Stimulated activated naive B cell treated with anti-CD40 and anti-IgM and Interleukin-4, amounts not matched to agents 10 μg/mL and 1 μg/mL and 100 μg/mL, for 72 hours (primary cell): Measurements from ENCODE around the gene ETS2.
A peak's percentile ranks its signal among the peaks of the same experiment; 100 is the strongest.
"Not testable (repeated sequence)": the region's sequence is repeated elsewhere in the genome, so short reads cannot be mapped to it uniquely, and the experiment has no call there.

Experiments
- ATAC-seq, 2 donors: fragments of 150-1000 bp; cut with Tn5 transposase; replicated peaks; 2 replicates each; pipeline ENCODE4 v1.10.0; 2021; ENCODE audit warnings: moderate library complexity in 1 of 2
- DNase-seq: peaks from one replicate; pipeline ENCODE4 v3.0.0; 2021
- H3K27ac Mint-ChIP-seq: one replicate; pipeline ENCODE4 v1.8.0; 2022; ENCODE audit warnings: mild to moderate bottlenecking, mixed read lengths
- H3K27me3 Mint-ChIP-seq, 2 donors: one replicate each; pipeline ENCODE4 v1.8.0; 2022; ENCODE audit warnings: mixed read lengths in 2 of 2
- H3K36me3 Mint-ChIP-seq, 2 donors: one replicate each; pipeline ENCODE4 v1.8.0; 2022; ENCODE audit warnings: mixed read lengths in 2 of 2, mild to moderate bottlenecking in 1 of 2
- H3K4me1 Mint-ChIP-seq, 2 donors: one replicate each; pipeline ENCODE4 v1.8.0; 2022; ENCODE audit warnings: mixed read lengths in 2 of 2, mild to moderate bottlenecking in 1 of 2
- H3K4me3 Mint-ChIP-seq, 2 donors: one replicate each; pipeline ENCODE4 v1.8.0; 2022; ENCODE audit warnings: mild to moderate bottlenecking in 2 of 2, mixed read lengths in 2 of 2, moderate library complexity in 1 of 2
- H3K9me3 Mint-ChIP-seq, 2 donors: one replicate each; pipeline ENCODE4 v1.8.0; 2022; ENCODE audit warnings: mixed read lengths in 2 of 2, mild to moderate bottlenecking in 1 of 2

The ETS2 gene

DNA sequence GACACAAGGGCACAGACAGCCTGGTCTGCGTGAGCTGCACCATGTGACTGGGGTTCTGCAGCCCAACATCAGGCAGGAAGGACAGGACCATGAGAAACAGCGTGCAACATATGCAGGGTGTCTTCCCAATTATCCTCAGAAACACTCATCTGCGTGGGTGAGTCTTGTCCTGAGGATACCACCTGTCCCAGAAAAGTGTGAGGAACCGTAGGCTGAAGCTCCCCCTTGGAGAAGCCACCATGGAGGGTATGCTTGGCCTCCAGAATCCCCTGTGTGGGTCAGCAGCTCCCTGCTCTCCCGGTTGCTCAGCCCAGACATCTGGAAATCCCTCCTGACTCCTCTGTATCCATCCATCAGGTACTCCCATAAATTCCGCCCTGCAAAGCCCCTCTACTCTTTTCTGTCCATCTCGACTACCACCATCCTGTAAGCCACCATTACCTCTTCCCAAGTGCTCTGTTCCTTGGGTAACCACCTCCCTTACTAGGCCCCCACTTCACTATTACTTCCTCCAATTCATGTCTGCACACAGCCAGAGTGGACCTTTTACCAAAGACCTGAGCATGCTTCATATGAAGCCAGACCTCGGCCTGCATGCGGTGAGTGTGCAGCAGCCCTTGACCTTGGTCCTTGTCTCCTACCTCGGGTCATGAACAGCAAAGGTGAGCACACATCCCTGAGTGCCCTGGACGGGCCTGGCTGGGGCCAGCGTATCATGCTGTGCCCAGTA, 33.0 kb downstream of the ETS2 start:
- H3K36me3 Mint-ChIP-seq: no peaks in the 10 kb centered on the region
- H3K4me3 Mint-ChIP-seq: no peak overlapping the region
- H3K27ac Mint-ChIP-seq: no peak overlapping the region
- H3K4me1 Mint-ChIP-seq: peaks cover 2 to 6% of the 10 kb centered on the region in 2 donors
- ATAC-seq: no peak
- no peak for DNase-seq
- H3K27me3 Mint-ChIP-seq: peaks cover 49 to 55% of the 10 kb centered on the region in 2 donors
- peaks cover 0 to 4% of the 10 kb centered on the region in 2 donors for H3K9me3 Mint-ChIP-seq

DNA sequence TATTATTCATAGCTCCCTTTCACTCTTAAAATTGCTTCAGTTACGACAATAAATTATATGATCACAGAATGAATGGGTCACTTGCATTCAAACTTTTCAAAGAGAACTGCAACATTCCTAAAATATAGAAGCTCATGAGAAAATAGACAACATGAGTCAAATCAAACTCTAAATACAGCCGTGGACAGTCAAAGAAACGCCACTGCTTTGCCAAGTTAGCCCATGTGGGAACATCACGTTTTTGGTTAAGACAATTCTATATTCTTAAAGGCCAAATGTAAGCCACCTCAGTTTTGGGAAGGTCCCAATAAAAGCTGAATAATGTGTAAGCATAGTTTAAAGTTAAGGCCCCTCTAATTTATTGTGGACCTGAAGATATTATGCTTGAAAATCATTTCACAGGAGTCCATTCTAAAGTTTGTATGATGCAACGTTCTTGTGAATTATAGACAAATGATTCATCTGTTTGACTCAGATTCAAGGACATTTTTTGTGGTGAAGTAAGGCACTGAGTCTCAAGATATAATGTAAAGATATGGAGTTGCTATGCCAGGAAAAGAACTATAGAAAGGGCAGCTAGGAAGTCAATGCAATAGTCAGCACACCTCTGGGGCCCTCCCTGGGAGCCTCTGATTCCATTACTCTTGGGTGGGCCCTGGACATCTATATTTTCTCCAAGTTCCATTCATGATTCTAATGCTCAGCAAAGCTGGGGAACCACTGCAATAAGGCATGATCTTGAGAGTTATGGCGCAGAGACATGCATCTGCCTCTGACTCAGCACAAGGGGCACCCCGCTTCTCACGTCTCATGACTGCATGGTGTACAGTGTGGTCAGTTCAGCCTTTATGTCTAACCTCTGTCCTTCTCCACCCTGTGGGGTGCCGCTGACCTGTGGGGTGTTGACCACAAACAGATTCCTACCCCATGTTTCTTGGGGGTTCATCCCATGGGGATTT, 33.9 kb downstream of the ETS2 start:
- H3K9me3 Mint-ChIP-seq: peaks cover 1 to 4% of the 10 kb centered on the region in 2 donors
- ATAC-seq: no peak

DNA sequence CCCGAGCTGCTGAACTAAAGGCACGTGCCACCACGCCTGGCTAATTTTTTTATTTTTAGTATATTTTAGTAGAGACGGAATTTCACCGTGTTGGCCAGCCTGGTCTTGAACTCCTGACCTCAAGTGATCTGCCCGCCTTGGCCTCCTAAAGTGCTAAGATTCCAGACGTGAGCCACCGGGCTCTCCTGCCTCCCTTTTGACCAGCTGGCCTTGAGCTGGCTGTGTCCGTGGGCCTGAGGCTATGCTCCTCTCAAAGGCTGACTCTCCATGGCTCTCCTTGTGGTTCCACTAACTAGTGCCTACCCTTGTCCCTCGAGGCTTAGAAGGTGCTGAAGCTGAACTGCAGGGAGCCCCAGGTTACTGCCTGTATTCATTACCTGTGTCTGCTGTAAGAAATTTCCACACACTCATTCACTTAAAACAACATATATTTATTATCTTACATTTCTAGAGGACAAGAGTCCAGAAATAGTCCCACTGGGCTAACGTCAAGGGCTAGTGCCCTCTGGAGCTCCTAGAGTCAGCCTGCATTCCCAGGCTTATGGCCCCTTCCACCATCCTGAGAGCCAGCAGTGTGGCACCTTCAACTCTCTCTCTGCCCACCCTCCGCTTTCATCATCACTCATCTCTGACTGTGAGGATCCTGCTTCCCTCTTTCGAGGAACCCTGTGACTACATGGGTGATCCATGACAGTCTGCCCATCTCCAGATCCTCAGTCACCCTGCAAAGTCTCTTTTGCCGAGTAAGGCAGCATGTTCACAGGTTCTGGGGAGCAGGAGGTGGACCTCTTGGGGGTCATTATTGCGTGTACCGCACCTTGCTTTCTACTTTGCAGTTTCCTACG, 34.9 kb downstream of the ETS2 start:
- ATAC-seq (no peak), DNase-seq (no peak)
- peaks cover 32 to 40% of the 10 kb centered on the region in 2 donors for H3K27me3 Mint-ChIP-seq
- no peak overlapping the region for H3K4me3 Mint-ChIP-seq
- H3K4me1 Mint-ChIP-seq: peaks cover 5 to 13% of the 10 kb centered on the region in 2 donors
- H3K9me3 Mint-ChIP-seq: peaks cover 4 to 6% of the 10 kb centered on the region in 2 donors
- H3K36me3 Mint-ChIP-seq: peaks cover 0 to 5% of the 10 kb centered on the region in 2 donors
- no peak overlapping the region for H3K27ac Mint-ChIP-seq

More for the DNA sequence above, 33.9 kb downstream of the ETS2 start:
- peaks cover 43 to 51% of the 10 kb centered on the region in 2 donors for H3K27me3 Mint-ChIP-seq
- peaks cover 2 to 6% of the 10 kb centered on the region in 2 donors for H3K4me1 Mint-ChIP-seq
- peaks cover 0 to 2% of the 10 kb centered on the region in 2 donors for H3K36me3 Mint-ChIP-seq
- no peak overlapping the region for H3K27ac Mint-ChIP-seq
- no peak overlapping the region for H3K4me3 Mint-ChIP-seq
- DNase-seq: no peak

DNA sequence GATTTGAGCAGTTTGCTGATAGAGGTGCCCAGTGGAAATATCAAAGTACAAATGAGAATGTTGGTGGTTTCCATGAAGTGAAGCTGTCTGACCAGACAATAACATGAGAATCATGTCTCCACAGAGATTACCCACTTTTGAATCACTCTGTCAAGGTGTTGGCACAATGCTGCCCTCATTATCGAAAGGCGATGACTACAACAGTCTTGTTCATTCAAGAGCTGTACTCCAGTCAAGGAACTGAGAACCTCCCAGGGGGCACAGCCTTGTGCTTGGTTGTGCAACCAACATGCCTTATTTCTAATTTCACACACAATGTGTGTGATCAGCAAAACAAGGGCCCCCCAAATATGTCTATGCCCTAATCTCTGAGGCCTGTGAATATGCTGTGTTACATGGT, 35.7 kb downstream of the ETS2 start:
- DNase-seq: no peak
- peaks cover 5 to 13% of the 10 kb centered on the region in 2 donors for H3K4me1 Mint-ChIP-seq
- H3K36me3 Mint-ChIP-seq: peaks cover 0 to 5% of the 10 kb centered on the region in 2 donors
- no peak for ATAC-seq
- no peak overlapping the region for H3K4me3 Mint-ChIP-seq
- no peak overlapping the region for H3K27ac Mint-ChIP-seq
- peaks cover 32% of the 10 kb centered on the region in 2 donors for H3K27me3 Mint-ChIP-seq
- peaks cover 4 to 6% of the 10 kb centered on the region in 2 donors for H3K9me3 Mint-ChIP-seq

DNA sequence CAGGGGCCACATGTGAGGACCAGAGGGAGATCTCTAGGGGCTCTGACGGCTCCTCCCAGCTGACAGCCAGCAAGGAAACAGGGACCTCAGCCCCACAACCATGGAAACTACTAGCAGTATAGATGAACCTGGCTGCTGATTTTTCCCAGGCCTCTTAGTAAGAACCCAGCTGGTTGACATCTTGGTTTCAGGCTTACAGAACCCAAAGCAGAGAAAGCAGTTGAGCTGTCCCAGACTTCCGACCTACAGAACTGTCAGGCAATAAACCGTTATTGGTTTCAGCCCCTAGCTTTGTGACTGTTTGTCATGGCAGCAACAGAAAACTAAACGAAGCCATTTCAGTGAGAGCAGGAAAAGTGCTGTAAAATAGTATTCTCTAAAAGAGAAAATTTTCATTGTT, 36.4 kb downstream of the ETS2 start:
- ATAC-seq (no peak), DNase-seq (no peak)
- Mint-ChIP-seq H3K36me3 (peaks cover 0 to 5% of the 10 kb centered on the region in 2 donors), H3K4me3 (no peak overlapping the region), H3K27me3 (peaks cover 32% of the 10 kb centered on the region in 2 donors), H3K4me1 (peaks cover 5 to 13% of the 10 kb centered on the region in 2 donors), H3K9me3 (peaks cover 4 to 6% of the 10 kb centered on the region in 2 donors), H3K27ac (no peak overlapping the region)

DNA sequence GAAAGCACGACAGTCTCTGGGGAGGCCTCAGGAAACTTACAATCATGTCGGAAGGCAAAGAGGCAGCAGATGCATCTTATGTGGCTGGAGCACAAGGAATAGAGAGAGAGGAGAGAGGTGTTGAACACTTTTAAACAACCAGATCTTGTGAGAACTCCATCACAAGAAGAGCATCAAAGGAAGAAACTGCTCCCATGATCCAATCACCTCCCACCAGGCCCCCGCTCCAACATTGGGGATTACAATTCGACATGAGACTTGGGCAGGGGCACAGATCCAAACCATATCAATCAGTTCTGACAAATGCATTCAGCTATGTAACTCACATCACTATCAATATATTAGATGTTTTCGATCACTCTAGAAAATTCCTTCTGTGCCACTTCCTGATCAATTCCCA, 37.6 kb downstream of the ETS2 start:
- Mint-ChIP-seq H3K27me3 (peaks cover 25 to 32% of the 10 kb centered on the region in 2 donors), H3K4me3 (no peak overlapping the region), H3K36me3 (peaks cover 0 to 5% of the 10 kb centered on the region in 2 donors), H3K4me1 (peaks cover 5 to 13% of the 10 kb centered on the region in 2 donors), H3K27ac (no peak overlapping the region), H3K9me3 (peaks cover 4 to 6% of the 10 kb centered on the region in 2 donors)
- no peak for ATAC-seq
- no peak for DNase-seq

DNA sequence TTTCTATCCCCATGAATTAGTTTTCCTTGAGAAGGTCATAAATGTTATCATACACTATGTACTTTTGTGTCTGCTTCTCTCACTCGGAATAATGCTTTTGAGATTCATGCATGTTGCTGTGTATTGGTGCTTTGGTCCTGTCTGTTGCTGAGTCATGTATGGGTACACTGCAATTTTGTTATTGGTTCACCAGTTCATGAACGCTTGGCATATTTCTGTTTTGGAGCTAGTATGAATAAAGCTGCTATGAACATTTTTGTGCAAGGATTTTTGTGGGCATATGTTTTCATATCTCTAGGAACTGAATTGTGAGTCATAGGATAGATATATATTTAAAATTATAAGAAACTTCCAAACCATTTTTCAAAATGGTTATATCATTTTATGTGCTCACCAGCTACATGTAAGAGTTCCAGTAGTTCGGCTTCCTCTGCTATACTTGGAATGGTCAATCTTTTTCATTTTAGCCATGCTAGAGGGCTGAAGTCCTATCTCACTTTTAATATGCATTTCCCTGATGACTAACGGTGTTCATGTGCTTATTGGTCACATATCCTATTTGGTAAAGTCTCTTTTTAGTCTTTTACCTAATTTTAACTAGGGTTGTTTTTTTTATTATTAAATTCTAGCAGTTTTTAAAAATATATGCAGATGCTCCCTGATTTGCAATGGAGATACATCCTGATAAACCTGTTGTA, 38.2 kb downstream of the ETS2 start:
- Mint-ChIP-seq H3K36me3 (peaks cover 0 to 5% of the 10 kb centered on the region in 2 donors), H3K27me3 (peaks cover 26 to 32% of the 10 kb centered on the region in 2 donors), H3K27ac (no peak overlapping the region), H3K4me3 (no peak overlapping the region), H3K4me1 (peaks cover 5 to 13% of the 10 kb centered on the region in 2 donors), H3K9me3 (peaks cover 4 to 6% of the 10 kb centered on the region in 2 donors)
- ATAC-seq (no peak), DNase-seq (no peak)

DNA sequence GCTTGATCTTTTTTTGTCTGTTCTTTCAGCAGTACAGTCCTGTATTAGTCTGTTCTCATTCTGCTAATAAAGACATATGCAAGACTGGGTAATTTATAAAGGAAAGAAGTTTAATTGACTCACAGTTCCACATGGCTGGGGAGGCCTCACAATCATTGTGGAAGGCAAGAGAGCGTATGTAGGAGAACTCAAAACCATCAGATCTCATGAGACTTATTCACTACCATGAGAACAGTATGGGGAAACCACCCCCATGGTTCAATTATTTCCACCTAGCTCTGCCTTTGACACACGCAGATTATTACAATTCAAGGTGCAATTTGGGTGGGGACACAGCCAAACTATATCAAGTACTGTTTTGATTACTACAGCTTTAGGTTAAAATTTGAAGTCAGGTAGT, 39.6 kb downstream of the ETS2 start:
- H3K4me3 Mint-ChIP-seq, H3K36me3 Mint-ChIP-seq, H3K9me3 Mint-ChIP-seq, H3K27ac Mint-ChIP-seq, DNase-seq: not testable (repeated sequence)
- peak; percentile 89 to 94 for ATAC-seq
- H3K4me1 Mint-ChIP-seq: peaks cover 3 to 13% of the 10 kb centered on the region in 2 donors
- peaks cover 38 to 44% of the 10 kb centered on the region in 2 donors for H3K27me3 Mint-ChIP-seq

DNA sequence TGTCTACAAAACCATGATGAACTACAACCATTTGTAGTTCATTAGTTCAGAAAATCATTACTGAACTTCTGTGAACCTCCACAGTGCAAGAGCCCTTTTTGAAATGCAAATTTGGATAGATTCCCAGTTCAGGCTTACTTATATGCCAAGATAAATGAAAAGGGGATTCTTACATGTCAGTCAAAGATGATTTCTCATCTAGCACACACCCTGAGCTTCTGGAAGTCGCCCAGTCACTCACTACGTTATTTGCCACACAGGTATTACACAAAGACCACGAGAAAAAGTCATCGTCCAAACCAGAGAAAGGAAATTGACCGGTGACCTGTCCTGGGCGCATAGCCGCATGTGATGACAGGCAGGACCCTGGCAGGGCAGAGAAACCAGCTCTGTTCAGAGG, 41.8 kb downstream of the ETS2 start:
- no peak overlapping the region for H3K4me3 Mint-ChIP-seq
- ATAC-seq: no peak
- peaks cover 0 to 5% of the 10 kb centered on the region in 2 donors for H3K36me3 Mint-ChIP-seq
- H3K9me3 Mint-ChIP-seq: peaks cover 3 to 4% of the 10 kb centered on the region in 2 donors
- peaks cover 5 to 7% of the 10 kb centered on the region in 2 donors for H3K4me1 Mint-ChIP-seq
- H3K27me3 Mint-ChIP-seq: peaks cover 44 to 50% of the 10 kb centered on the region in 2 donors
- H3K27ac Mint-ChIP-seq: no peak overlapping the region
- no peak for DNase-seq

DNA sequence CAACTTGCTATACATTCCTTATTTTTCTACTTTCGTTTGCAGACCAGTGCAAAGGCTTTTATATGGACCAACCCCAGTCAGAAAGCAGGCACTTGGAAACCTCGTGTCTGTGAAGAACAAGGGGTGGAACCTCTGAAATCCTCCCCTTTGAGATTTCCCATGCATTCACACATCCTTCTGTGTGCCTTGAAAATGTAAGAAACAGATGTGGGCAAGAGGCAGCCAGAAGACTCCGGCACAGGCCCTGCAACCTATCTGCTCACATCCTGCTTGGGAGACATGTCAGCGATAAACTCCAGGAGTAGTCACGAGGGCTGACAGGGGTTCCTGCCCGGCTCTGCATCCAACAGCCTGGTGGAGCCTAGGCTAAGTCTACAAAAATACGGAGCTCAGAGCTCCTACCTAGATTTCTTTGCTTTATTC, 42.5 kb downstream of the ETS2 start:
- Mint-ChIP-seq H3K4me3 (no peak overlapping the region), H3K27ac (no peak overlapping the region), H3K36me3 (peaks cover 0 to 5% of the 10 kb centered on the region in 2 donors), H3K4me1 (peaks cover 5 to 7% of the 10 kb centered on the region in 2 donors), H3K27me3 (peaks cover 46 to 54% of the 10 kb centered on the region in 2 donors), H3K9me3 (peaks cover 2 to 4% of the 10 kb centered on the region in 2 donors)
- no peak for ATAC-seq
- DNase-seq: no peak

DNA sequence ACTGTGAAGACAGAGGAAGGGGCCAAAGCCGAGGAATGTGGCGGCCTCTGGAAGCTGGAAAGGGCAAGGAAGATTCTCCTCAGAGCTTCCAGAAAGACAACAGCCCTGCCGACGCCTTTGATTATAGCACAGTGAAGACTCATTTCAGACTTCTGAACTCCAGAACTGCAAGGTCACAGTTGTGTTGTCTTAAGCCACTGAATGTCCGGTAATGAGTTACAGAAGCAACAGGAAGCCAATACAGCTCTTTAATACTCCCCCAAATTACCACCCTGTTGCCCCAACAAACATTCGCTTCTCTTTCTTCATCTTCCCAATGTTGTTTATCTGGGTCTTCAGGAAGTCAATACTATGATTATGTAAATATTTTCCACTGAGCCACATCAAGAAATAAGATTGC, 44.0 kb downstream of the ETS2 start:
- H3K27me3 Mint-ChIP-seq: peaks cover 51 to 61% of the 10 kb centered on the region in 2 donors
- no peak overlapping the region for H3K27ac Mint-ChIP-seq
- DNase-seq (no peak), ATAC-seq (no peak)
- H3K36me3 Mint-ChIP-seq: peaks cover 0 to 2% of the 10 kb centered on the region in 2 donors
- no peak overlapping the region for H3K4me3 Mint-ChIP-seq
- H3K4me1 Mint-ChIP-seq: peaks cover 9 to 14% of the 10 kb centered on the region in 2 donors
- peaks cover under 1 to 1% of the 10 kb centered on the region in 2 donors for H3K9me3 Mint-ChIP-seq

DNA sequence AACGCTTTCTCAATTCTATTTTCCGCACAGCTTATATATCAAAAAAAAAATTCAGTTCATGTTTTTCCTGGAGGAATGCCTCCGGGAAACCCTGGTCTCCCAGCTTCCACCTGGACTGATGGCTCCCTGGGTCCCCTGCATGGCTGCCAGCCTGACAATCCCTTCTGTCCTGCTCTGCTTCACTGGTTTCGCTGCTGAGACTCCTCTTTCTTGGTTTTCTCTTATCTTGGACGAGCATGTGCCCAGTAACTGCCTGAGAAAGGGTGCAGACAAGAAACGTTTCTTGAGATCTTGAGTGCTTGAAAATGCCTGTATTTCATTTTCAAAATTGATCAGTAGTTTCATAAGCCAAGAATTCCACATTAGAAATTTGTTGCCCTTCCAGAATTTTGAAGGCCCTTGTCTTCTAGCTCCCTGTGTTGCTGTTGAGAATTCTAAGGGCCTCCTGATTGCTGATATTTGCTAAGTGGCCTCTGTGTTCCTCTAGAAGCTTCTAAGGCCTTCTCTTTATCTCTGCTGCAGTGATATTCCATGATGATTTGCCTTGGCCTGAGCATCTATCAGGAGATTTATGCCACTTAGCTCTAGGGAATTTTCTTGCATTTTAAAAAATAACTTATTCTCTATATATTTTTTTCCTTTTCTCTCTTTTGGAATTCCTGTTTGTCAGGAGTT, 44.7 kb downstream of the ETS2 start:
- Mint-ChIP-seq H3K36me3 (no peaks in the 10 kb centered on the region), H3K27ac (no peak overlapping the region), H3K27me3 (peaks cover 53 to 63% of the 10 kb centered on the region in 2 donors), H3K4me1 (peaks cover 7 to 9% of the 10 kb centered on the region in 2 donors), H3K9me3 (no peaks in the 10 kb centered on the region), H3K4me3 (no peak overlapping the region)
- no peak for DNase-seq
- ATAC-seq: no peak

DNA sequence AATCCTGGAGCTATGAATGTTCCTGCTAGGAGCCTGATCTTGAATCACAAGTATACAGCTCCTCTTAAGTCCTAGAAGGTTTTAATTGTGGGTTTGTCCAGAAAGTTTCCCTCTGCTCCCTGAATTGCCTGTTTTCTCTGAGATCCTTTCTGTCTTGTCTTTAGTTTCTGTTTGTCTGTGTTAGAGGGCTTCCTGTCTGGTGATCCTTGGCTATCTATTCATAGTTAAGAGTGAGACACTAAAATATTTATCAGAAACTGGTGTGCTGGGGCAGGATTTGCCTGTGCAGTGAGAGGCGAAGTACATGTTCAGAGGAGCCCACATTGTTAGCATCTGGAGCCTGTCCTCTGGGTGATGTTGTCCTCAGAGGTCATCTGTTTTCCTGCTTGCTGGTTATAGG, 45.4 kb downstream of the ETS2 start:
- no peak for ATAC-seq
- H3K4me3 Mint-ChIP-seq: no peak overlapping the region
- no peaks in the 10 kb centered on the region for H3K36me3 Mint-ChIP-seq
- DNase-seq: no peak
- no peaks in the 10 kb centered on the region for H3K9me3 Mint-ChIP-seq
- H3K4me1 Mint-ChIP-seq: peaks cover 6 to 7% of the 10 kb centered on the region in 2 donors
- H3K27me3 Mint-ChIP-seq: peaks cover 60 to 70% of the 10 kb centered on the region in 2 donors
- no peak overlapping the region for H3K27ac Mint-ChIP-seq
